Endothelial cell of umbilical vein (primary cell): ENCODE data around the gene NELL2. TPM values are rescaled to one million over a fixed set of nuclear protein-coding genes. Genes with fewer than 3 reads are reported as not detected.

Source experiments
- BruUV-seq: library from RNA; stranded (reverse); fragments of 400-500 nt; replicated peaks from 2 replicates; lab custom pipeline; 2021; lab: Mats Ljungman, UMichigan
- CTCF ChIA-PET: fragments of 300-600, 350-600 bp; sonication (Branson Sonifier 250); formaldehyde crosslinking; loops from one replicate; lab custom pipeline; 2021; ENCODE audit warnings: antibody characterized with exemption, inconsistent platforms; lab: Charles Lee
- POLR2A ChIA-PET: fragments of 300-600, 350-600 bp; sonication (Branson Sonifier 250); formaldehyde crosslinking; loops from one replicate; lab custom pipeline; 2021; ENCODE audit warnings: antibody characterized with exemption, inconsistent platforms; lab: Charles Lee
- DNase-seq: peaks from one replicate; pipeline ENCODE4 v3.0.0-alpha.2; 2011; ENCODE audit warnings: low read depth, low spot score
- FAIRE-seq: peaks from 2 replicates; lab custom pipeline; 2011; peaks lifted over from hg19 to GRCh38; lab: Jason Lieb, UNC
- H2AFZ ChIP-seq: 2 replicates; pipeline ENCODE4 v1.6.0; 2012; ENCODE audit warnings: low read depth, low read length, control low read depth, inconsistent platforms
- H3K27ac ChIP-seq: 2 replicates; pipeline ENCODE4 v1.5.1; 2011; ENCODE audit warnings: low read depth, mild to moderate bottlenecking, control low read depth, low read length, moderate library complexity; ENCODE audit not compliant: insufficient read depth
- H3K27me3 ChIP-seq, 2 experiments: 2 replicates each; pipeline versions ENCODE4 v1.6.0 to v1.6.1; 2011; ENCODE audit warnings: low read length in 2 of 2, mixed read lengths in 1 of 2; ENCODE audit not compliant: control insufficient read depth in 2 of 2, insufficient read depth in 2 of 2
- H3K36me3 ChIP-seq, 2 experiments: 2 replicates in 1 of 2; 3 replicates in 1 of 2; pipeline ENCODE4 v1.5.1; 2011; ENCODE audit warnings: low read length in 2 of 2, mild to moderate bottlenecking in 1 of 2, moderate library complexity in 1 of 2; ENCODE audit not compliant: control insufficient read depth in 2 of 2, insufficient read depth in 2 of 2; ENCODE audit errors: extremely low read depth in 1 of 2
- H3K4me1 ChIP-seq: 3 replicates; pipeline ENCODE4 v1.5.1; 2011; ENCODE audit warnings: mild to moderate bottlenecking, low read length; ENCODE audit not compliant: control insufficient read depth, insufficient read depth; ENCODE audit errors: extremely low read depth
- H3K4me2 ChIP-seq: 2 replicates; pipeline ENCODE4 v1.6.1; 2011; ENCODE audit warnings: low read length, control low read depth, mixed read lengths; ENCODE audit not compliant: insufficient read depth
- H3K4me3 ChIP-seq, 3 experiments: fragments of 200-600 bp in 1 of 3; sonication (generic), shearing (Covaris generic) in 1 of 3; replicated peaks in 1 of 3; 2 replicates each; pipeline ENCODE4 v1.5.1; 2011 to 2016; ENCODE audit warnings: control low read depth in 3 of 3, low read length in 3 of 3, mild to moderate bottlenecking in 2 of 3, inconsistent platforms in 1 of 3, low read depth in 1 of 3, moderate library complexity in 1 of 3; ENCODE audit not compliant: insufficient read depth in 1 of 3
- H3K79me2 ChIP-seq: 2 replicates; pipeline ENCODE4 v1.6.0; 2012; ENCODE audit warnings: low read length, inconsistent platforms; ENCODE audit not compliant: control insufficient read depth, insufficient read depth
- H3K9ac ChIP-seq: replicated peaks from 2 replicates; pipeline ENCODE3; 2011; ENCODE audit warnings: low read length, control low read depth; ENCODE audit not compliant: insufficient read depth; ENCODE audit errors: extremely low read depth
- H3K9me1 ChIP-seq: replicated peaks from 3 replicates; pipeline ENCODE4 v1.6.0; 2011; ENCODE audit warnings: mild to moderate bottlenecking, low read length; ENCODE audit not compliant: control insufficient read depth, insufficient read depth; ENCODE audit errors: extremely low read depth
- H3K9me3 ChIP-seq: replicated peaks from 2 replicates; pipeline ENCODE4 v1.5.1; 2012; ENCODE audit warnings: low read length, inconsistent platforms; ENCODE audit not compliant: control insufficient read depth, insufficient read depth
- H4K20me1 ChIP-seq: replicated peaks from 2 replicates; pipeline ENCODE3; 2011; ENCODE audit warnings: mild to moderate bottlenecking, low read length; ENCODE audit not compliant: control insufficient read depth, insufficient read depth; ENCODE audit errors: extremely low read depth
- CTCF ChIP-seq, 2 donors: IDR thresholded peaks; 1 replicate in 1 of 2; 2 replicates in 1 of 2; pipeline ENCODE4 v1.5.1; 2011; ENCODE audit warnings: low read length in 2 of 2, mild to moderate bottlenecking in 2 of 2, moderate library complexity in 2 of 2, control low read depth in 1 of 2, inconsistent platforms in 1 of 2, low read depth in 1 of 2; ENCODE audit not compliant: insufficient read depth in 1 of 2; ENCODE audit errors: extremely low read depth in 1 of 2
- EZH2 ChIP-seq: IDR thresholded peaks from 2 replicates; pipeline ENCODE4 v1.6.1; 2012; ENCODE audit warnings: borderline replicate concordance, low read depth, mild to moderate bottlenecking, moderate library complexity, low read length, inconsistent platforms; ENCODE audit not compliant: severe bottlenecking
- FOS ChIP-seq: IDR thresholded peaks from 2 replicates; pipeline ENCODE4 v1.6.1; 2011; ENCODE audit warnings: mild to moderate bottlenecking, low read length, moderate library complexity, borderline replicate concordance; ENCODE audit not compliant: insufficient read depth
- GATA2 ChIP-seq: IDR thresholded peaks from 2 replicates; pipeline ENCODE4 v1.7.0; 2011; ENCODE audit warnings: low read depth, mild to moderate bottlenecking, moderate library complexity, mixed read lengths, low read length; ENCODE audit not compliant: insufficient read length, insufficient read depth
- JUN ChIP-seq: IDR thresholded peaks from 2 replicates; pipeline ENCODE4 v1.6.1; 2011; ENCODE audit warnings: borderline replicate concordance, low read depth; ENCODE audit not compliant: insufficient read length, insufficient read depth
- MYC ChIP-seq: IDR thresholded peaks from one replicate; pipeline ENCODE4 v1.6.1; 2011; ENCODE audit warnings: mild to moderate bottlenecking, low read depth, low read length
- POLR2A ChIP-seq: IDR thresholded peaks from 2 replicates; pipeline ENCODE4 v1.6.1; 2012; ENCODE audit warnings: low read depth, mild to moderate bottlenecking, control low read depth, low read length
- POLR2AphosphoS5 ChIP-seq: IDR thresholded peaks from 2 replicates; pipeline ENCODE4 v1.6.1; 2012; ENCODE audit warnings: low read depth, mild to moderate bottlenecking, control low read depth, low read length, moderate library complexity; ENCODE audit not compliant: insufficient read depth
- dilution Hi-C: fragments of 300-500 bp; cut with MboI; formaldehyde crosslinking; loops from one replicate; pipeline ENCODE4 v1.15.0; 2019; ENCODE audit warnings: low sequenced_read_pairs; ENCODE audit not compliant: extremely low pct_ligation_motif_present
- intact Hi-C: fragments of 100-400 bp; cut with micrococcal nuclease; formaldehyde crosslinking; loops from one replicate; pipeline ENCODE4 v1.10.0; 2022
- polyA plus RNA-seq, 4 experiments: library from polyadenylated mRNA; depleted of rRNA in 3 of 4; stranded (reverse) in 3 of 4; unstranded in 1 of 4; fragments of >200 nt; gene quantifications; 2 replicates each; pipeline versions ENCODE4 v1.2.1 to v1.2.3, GENCODE V29; 2011 to 2012; ENCODE audit warnings: missing spikeins in 1 of 4
- total RNA-seq: library from RNA; stranded (reverse); gene quantifications from 2 replicates; pipeline ENCODE4 v1.2.3, GENCODE V29; 2021
- TF ChIP-seq, protein P1 (sequence below): IDR thresholded peaks from 2 replicates; pipeline ENCODE4 v1.6.1; 2011; ENCODE audit not compliant: insufficient read depth, insufficient read length

NELL2 gene
- total and polyA plus RNA-seq, 2 donors (not counting 3 experiments of a cell fraction or from before 2014, with no cell fraction given): 0.11 to 0.49 TPM

DNA sequence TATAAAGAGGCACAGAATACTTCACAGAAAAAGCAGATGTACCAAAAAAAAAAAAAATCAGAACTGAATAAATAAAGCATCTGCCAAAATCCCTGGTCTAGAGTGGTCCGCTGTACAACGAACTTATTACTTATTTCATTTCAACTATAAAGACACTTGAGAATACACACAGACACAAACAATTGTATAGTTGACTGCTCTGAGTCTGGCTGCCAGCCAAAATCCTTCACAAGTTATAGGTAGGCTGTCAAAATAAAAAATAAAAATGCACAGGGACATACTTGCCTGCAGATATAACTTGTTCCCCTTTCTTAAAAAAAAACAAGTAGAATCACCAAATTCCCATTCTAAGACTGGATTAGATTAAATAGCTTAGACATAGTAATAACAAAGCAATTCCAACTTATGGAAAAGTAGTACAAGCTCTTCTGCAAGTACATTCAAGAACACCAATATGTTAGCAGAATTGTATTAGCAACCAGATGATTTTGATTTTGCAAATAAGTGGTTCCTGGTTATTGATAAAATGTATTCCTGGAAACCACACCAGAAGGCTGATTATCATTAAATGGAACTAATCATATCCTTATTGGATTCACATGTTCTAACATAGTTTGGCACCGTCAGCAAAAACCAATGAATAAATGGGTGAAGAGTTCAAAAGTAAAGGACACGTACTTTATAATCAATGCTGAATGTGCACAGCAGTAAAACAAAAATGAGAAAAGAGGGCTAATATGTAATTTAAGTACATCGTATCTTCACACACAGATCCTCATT, 248.5 kb downstream of the NELL2 start:
- no peaks in the 10 kb centered on the region for H3K79me2 ChIP-seq
- intact Hi-C loops: no loop called here
- no peaks in the 10 kb centered on the region for H3K9me3 ChIP-seq
- no peaks in the 10 kb centered on the region for H3K27me3 ChIP-seq
- no peak overlapping the region for H3K27ac ChIP-seq
- DNase-seq (no peak), FAIRE-seq (no peak)
- H3K9ac ChIP-seq: no peak overlapping the region
- dilution Hi-C loops: no loop called here
- no peak overlapping the region for H2AFZ ChIP-seq
- H3K36me3 ChIP-seq: no peaks in the 10 kb centered on the region
- ChIA-PET CTCF (no interaction called here), POLR2A (no interaction called here)
- no peaks in the 10 kb centered on the region for H3K9me1 ChIP-seq
- H4K20me1 ChIP-seq: no peaks in the 10 kb centered on the region
- no peak overlapping the region for H3K4me2 ChIP-seq
- BruUV-seq: no TSS peak
- H3K4me1 ChIP-seq: no peaks in the 10 kb centered on the region
- TF ChIP-seq POLR2A: no peak
- TF ChIP-seq MYC: no peak
- no peak for TF ChIP-seq JUN
- no peak for TF ChIP-seq CTCF (IDR thresholded peaks at IDR 0.05; ENCODE audit: extremely low read depth in 1 of 2, insufficient read depth in 1 of 2, low read depth in 1 of 2, low read length in 2 of 2)
- TF ChIP-seq, protein P1, sequence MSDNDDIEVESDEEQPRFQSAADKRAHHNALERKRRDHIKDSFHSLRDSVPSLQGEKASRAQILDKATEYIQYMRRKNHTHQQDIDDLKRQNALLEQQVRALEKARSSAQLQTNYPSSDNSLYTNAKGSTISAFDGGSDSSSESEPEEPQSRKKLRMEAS: no peak
- no peak overlapping the region for H3K4me3 ChIP-seq

GRCh38 chr12:44626883-44627282, 249.2 kb downstream of the NELL2 start:
- Histone ChIP-seq H3K27ac (no peak overlapping the region), H3K9ac (no peak overlapping the region), H3K9me3 (no peaks in the 10 kb centered on the region), H3K27me3 (no peaks in the 10 kb centered on the region), H3K79me2 (no peaks in the 10 kb centered on the region), H2AFZ (no peak overlapping the region), H3K36me3 (no peaks in the 10 kb centered on the region), H4K20me1 (no peaks in the 10 kb centered on the region), H3K4me3 (no peak overlapping the region), H3K9me1 (no peaks in the 10 kb centered on the region), H3K4me1 (no peaks in the 10 kb centered on the region), H3K4me2 (no peak overlapping the region)
- ChIA-PET CTCF (no interaction called here), POLR2A (no interaction called here)
- no peak for TF ChIP-seq GATA2
- TF ChIP-seq POLR2A: no peak
- no peak for TF ChIP-seq POLR2AphosphoS5
- no peak for TF ChIP-seq MYC
- TF ChIP-seq JUN: no peak
- no peak for TF ChIP-seq FOS
- TF ChIP-seq CTCF (IDR thresholded peaks at IDR 0.05; ENCODE audit: extremely low read depth in 1 of 2, insufficient read depth in 1 of 2, low read depth in 1 of 2, low read length in 2 of 2): no peak
- TF ChIP-seq, protein P1: no peak
- no peak for TF ChIP-seq EZH2
- FAIRE-seq (no peak), DNase-seq (no peak)
- intact Hi-C loops (no loop called here), dilution Hi-C loops (no loop called here)
- BruUV-seq: no TSS peak
